GM12864 (cell line): Measurements from ENCODE around the gene ZBTB16.

Experiments
- DNase-seq: peaks from one replicate; pipeline ENCODE4 v3.0.0-alpha.2; 2011; ENCODE audit warnings: low read depth
- H3K4me3 ChIP-seq: 2 replicates; pipeline ENCODE4 v1.5.1; 2011; ENCODE audit warnings: mild to moderate bottlenecking, low read depth, low read length, control low read depth
- CTCF ChIP-seq: IDR thresholded peaks from 2 replicates; pipeline ENCODE4 v1.5.1; 2011; ENCODE audit warnings: low read depth, mild to moderate bottlenecking, moderate library complexity, low read length, control low read depth, inconsistent platforms; ENCODE audit errors: missing control alignments

Gene ZBTB16

GRCh38 chr11:114059278-114059983 is at the start of gene ZBTB16:
ZBTB16 (plus strand) TSS chr11:114059711; CDS start chr11:114063301, 3,590 bp downstream.
- no peak for DNase-seq
- TF ChIP-seq CTCF, result no peak
- H3K4me3 ChIP-seq, result no peak within 1 kb of the TSS

GRCh38 chr11:114010931-114011330 is 48.6 kb upstream of the ZBTB16 start:
- DNase-seq, result no peak
- H3K4me3 ChIP-seq, result no peak overlapping the region
- TF ChIP-seq CTCF, result no peak

GRCh38 chr11:114011443-114011842 is 48.1 kb upstream of the ZBTB16 start:
- H3K4me3 ChIP-seq, result no peak overlapping the region
- DNase-seq, result no peak
- no peak for TF ChIP-seq CTCF

GRCh38 chr11:114015117-114015516 is 44.4 kb upstream of the ZBTB16 start:
- no peak for DNase-seq
- TF ChIP-seq CTCF, result no peak
- H3K4me3 ChIP-seq, result no peak overlapping the region

- no peak overlapping the region for H3K4me3 ChIP-seq
- DNase-seq, result no peak
- no peak for TF ChIP-seq CTCF
These were observed 42.5 kb upstream of the ZBTB16 start for GRCh38 chr11:114016986-114017385.

- TF ChIP-seq CTCF, result no peak
- no peak for DNase-seq
- no peak overlapping the region for H3K4me3 ChIP-seq
These were observed 41.8 kb upstream of the ZBTB16 start for GRCh38 chr11:114017723-114018122.

- TF ChIP-seq CTCF, result no peak
- no peak overlapping the region for H3K4me3 ChIP-seq
- no peak for DNase-seq
These were observed 40.5 kb upstream of the ZBTB16 start for GRCh38 chr11:114019046-114019445.
